Measurements from ENCODE around the gene CRACR2A. TPM values are rescaled to one million over a fixed set of nuclear protein-coding genes. Genes with fewer than 3 reads are reported as not detected.

Gene CRACR2A
- total RNA-seq, 1 donor from 2014 or later, result 6.2 TPM

GRCh38 chr12:3633396-3633795 is 119.5 kb downstream of the CRACR2A start:
- Histone ChIP-seq H3K36me3 (ENCODE audit: control insufficient read depth, insufficient read depth, low read length) (no peaks in the 10 kb centered on the region), H3K4me3 (ENCODE audit: low read depth, low read length) (no peak overlapping the region), H3K27me3 (ENCODE audit: control insufficient read depth, insufficient read depth, low read length) (no peaks in the 10 kb centered on the region)
- DNase-seq (ENCODE audit: low read depth), result no peak
- TF ChIP-seq CTCF (IDR thresholded peaks at IDR 0.05; ENCODE audit: insufficient read depth, low read length, poor library complexity, severe bottlenecking), result no peak

GRCh38 chr12:3632754-3633153 is 120.2 kb downstream of the CRACR2A start:
- Histone ChIP-seq H3K36me3 (ENCODE audit: control insufficient read depth, insufficient read depth, low read length) (no peaks in the 10 kb centered on the region), H3K4me3 (ENCODE audit: low read depth, low read length) (no peak overlapping the region), H3K27me3 (ENCODE audit: control insufficient read depth, insufficient read depth, low read length) (no peaks in the 10 kb centered on the region)
- DNase-seq (ENCODE audit: low read depth), result no peak
- TF ChIP-seq CTCF (IDR thresholded peaks at IDR 0.05; ENCODE audit: insufficient read depth, low read length, poor library complexity, severe bottlenecking), result no peak

- H3K27me3 ChIP-seq (ENCODE audit: control insufficient read depth, insufficient read depth, low read length), result no peaks in the 10 kb centered on the region
- no peak for TF ChIP-seq CTCF (IDR thresholded peaks at IDR 0.05; ENCODE audit: insufficient read depth, low read length, poor library complexity, severe bottlenecking)
- DNase-seq (ENCODE audit: low read depth), result no peak
- no peaks in the 10 kb centered on the region for H3K36me3 ChIP-seq (ENCODE audit: control insufficient read depth, insufficient read depth, low read length)
- H3K4me3 ChIP-seq (ENCODE audit: low read depth, low read length), result no peak overlapping the region
Observed at GRCh38 chr12:3632256-3632655, 120.7 kb downstream of the CRACR2A start.

- Histone ChIP-seq H3K4me3 (ENCODE audit: low read depth, low read length) (no peak overlapping the region), H3K27me3 (ENCODE audit: control insufficient read depth, insufficient read depth, low read length) (no peaks in the 10 kb centered on the region), H3K36me3 (ENCODE audit: control insufficient read depth, insufficient read depth, low read length) (no peaks in the 10 kb centered on the region)
- no peak for DNase-seq (ENCODE audit: low read depth)
- no peak for TF ChIP-seq CTCF (IDR thresholded peaks at IDR 0.05; ENCODE audit: insufficient read depth, low read length, poor library complexity, severe bottlenecking)
Observed at GRCh38 chr12:3631759-3632158, 121.2 kb downstream of the CRACR2A start.

- no peak overlapping the region for H3K4me3 ChIP-seq (ENCODE audit: low read depth, low read length)
- DNase-seq (ENCODE audit: low read depth), result no peak
- no peaks in the 10 kb centered on the region for H3K27me3 ChIP-seq (ENCODE audit: control insufficient read depth, insufficient read depth, low read length)
- H3K36me3 ChIP-seq (ENCODE audit: control insufficient read depth, insufficient read depth, low read length), result no peaks in the 10 kb centered on the region
- no peak for TF ChIP-seq CTCF (IDR thresholded peaks at IDR 0.05; ENCODE audit: insufficient read depth, low read length, poor library complexity, severe bottlenecking)
Observed at GRCh38 chr12:3631272-3631637, 121.7 kb downstream of the CRACR2A start.

- Histone ChIP-seq H3K36me3 (ENCODE audit: control insufficient read depth, insufficient read depth, low read length) (no peaks in the 10 kb centered on the region), H3K27me3 (ENCODE audit: control insufficient read depth, insufficient read depth, low read length) (no peaks in the 10 kb centered on the region), H3K4me3 (ENCODE audit: low read depth, low read length) (no peak overlapping the region)
- DNase-seq (ENCODE audit: low read depth), result no peak
- TF ChIP-seq CTCF (IDR thresholded peaks at IDR 0.05; ENCODE audit: insufficient read depth, low read length, poor library complexity, severe bottlenecking), result no peak
Observed at GRCh38 chr12:3630621-3631271, 122.2 kb downstream of the CRACR2A start.
